ENCODE measurements around the gene UBE2L6.

DNA sequence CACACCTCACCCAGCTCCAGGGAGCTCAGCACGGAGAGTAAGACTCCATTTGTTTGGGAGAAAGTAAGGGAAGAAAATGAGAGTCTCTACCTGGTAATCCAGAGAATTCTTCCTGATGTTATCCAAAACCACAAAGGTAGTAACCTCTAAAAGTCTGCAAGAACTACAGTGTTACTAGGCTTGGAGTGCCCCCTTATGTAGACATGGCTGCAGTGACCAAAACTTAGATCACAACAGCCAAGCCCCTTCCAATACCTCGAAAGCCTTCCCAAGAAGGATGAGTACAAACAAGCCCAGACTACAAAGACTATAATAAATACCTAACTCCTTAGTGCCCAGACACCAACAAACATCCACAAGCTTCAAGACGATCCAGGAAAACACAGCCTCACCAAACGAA lies 4.9 kb downstream of the UBE2L6 start:
- TF ChIP-seq, protein P1, sequence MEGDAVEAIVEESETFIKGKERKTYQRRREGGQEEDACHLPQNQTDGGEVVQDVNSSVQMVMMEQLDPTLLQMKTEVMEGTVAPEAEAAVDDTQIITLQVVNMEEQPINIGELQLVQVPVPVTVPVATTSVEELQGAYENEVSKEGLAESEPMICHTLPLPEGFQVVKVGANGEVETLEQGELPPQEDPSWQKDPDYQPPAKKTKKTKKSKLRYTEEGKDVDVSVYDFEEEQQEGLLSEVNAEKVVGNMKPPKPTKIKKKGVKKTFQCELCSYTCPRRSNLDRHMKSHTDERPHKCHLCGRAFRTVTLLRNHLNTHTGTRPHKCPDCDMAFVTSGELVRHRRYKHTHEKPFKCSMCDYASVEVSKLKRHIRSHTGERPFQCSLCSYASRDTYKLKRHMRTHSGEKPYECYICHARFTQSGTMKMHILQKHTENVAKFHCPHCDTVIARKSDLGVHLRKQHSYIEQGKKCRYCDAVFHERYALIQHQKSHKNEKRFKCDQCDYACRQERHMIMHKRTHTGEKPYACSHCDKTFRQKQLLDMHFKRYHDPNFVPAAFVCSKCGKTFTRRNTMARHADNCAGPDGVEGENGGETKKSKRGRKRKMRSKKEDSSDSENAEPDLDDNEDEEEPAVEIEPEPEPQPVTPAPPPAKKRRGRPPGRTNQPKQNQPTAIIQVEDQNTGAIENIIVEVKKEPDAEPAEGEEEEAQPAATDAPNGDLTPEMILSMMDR (conservative IDR thresholded peaks at IDR 0.05) = no peak; the same call in 1 of the 2 replicates
- TF ChIP-seq EZH2 (IDR thresholded peaks at IDR 0.05; ENCODE audit: low read depth) = no peak
